ENCODE results near the gene PRKN.

Gene PRKN

DNA sequence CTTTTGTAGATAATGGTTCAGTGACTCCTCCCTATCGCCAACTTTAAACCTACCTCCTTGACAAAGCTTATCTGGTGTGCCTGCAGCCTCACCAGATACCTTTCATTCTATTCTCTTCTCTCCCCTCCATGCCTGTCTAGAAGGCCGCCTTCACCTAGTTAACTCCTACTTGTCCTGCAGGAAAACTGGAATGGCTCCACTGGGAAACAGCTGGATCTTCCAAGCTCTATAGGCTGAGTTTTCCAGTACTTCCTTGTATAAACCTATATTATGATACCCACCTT is 6.2 kb downstream of the PRKN start:
- no peak for DNase-seq (ENCODE audit: low read depth)
- TF ChIP-seq, protein P1, sequence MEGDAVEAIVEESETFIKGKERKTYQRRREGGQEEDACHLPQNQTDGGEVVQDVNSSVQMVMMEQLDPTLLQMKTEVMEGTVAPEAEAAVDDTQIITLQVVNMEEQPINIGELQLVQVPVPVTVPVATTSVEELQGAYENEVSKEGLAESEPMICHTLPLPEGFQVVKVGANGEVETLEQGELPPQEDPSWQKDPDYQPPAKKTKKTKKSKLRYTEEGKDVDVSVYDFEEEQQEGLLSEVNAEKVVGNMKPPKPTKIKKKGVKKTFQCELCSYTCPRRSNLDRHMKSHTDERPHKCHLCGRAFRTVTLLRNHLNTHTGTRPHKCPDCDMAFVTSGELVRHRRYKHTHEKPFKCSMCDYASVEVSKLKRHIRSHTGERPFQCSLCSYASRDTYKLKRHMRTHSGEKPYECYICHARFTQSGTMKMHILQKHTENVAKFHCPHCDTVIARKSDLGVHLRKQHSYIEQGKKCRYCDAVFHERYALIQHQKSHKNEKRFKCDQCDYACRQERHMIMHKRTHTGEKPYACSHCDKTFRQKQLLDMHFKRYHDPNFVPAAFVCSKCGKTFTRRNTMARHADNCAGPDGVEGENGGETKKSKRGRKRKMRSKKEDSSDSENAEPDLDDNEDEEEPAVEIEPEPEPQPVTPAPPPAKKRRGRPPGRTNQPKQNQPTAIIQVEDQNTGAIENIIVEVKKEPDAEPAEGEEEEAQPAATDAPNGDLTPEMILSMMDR (IDR thresholded peaks at IDR 0.05; ENCODE audit: low read depth, low read length) = no peak
- TF ChIP-seq POLR2A (IDR thresholded peaks at IDR 0.05; ENCODE audit: extremely low read depth, insufficient read length) (no peak), MYC (IDR thresholded peaks at IDR 0.05; ENCODE audit: low read depth, low read length) (no peak)
- TF ChIP-seq, protein P2, sequence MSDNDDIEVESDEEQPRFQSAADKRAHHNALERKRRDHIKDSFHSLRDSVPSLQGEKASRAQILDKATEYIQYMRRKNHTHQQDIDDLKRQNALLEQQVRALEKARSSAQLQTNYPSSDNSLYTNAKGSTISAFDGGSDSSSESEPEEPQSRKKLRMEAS (IDR thresholded peaks at IDR 0.05; ENCODE audit: low read depth, low read length) = no peak
- no peak overlapping the region for H3K4me3 ChIP-seq (ENCODE audit: low read depth, low read length)

- TF ChIP-seq, protein P2 (IDR thresholded peaks at IDR 0.05; ENCODE audit: low read depth, low read length) = no peak
- TF ChIP-seq, protein P1 (IDR thresholded peaks at IDR 0.05; ENCODE audit: low read depth, low read length) = no peak
- TF ChIP-seq POLR2A (IDR thresholded peaks at IDR 0.05; ENCODE audit: extremely low read depth, insufficient read length) (no peak), MYC (IDR thresholded peaks at IDR 0.05; ENCODE audit: low read depth, low read length) (no peak)
- DNase-seq (ENCODE audit: low read depth) = no peak
- no peak overlapping the region for H3K4me3 ChIP-seq (ENCODE audit: low read depth, low read length)
Measured at GRCh38 chr6:162719528-162719927, 8.0 kb downstream of the PRKN start.

GRCh38 chr6:162715601-162716000 is 12.0 kb downstream of the PRKN start:
- TF ChIP-seq, protein P2 (IDR thresholded peaks at IDR 0.05; ENCODE audit: low read depth, low read length) = no peak
- TF ChIP-seq POLR2A (IDR thresholded peaks at IDR 0.05; ENCODE audit: extremely low read depth, insufficient read length) = no peak
- TF ChIP-seq, protein P1 (IDR thresholded peaks at IDR 0.05; ENCODE audit: low read depth, low read length) = no peak
- TF ChIP-seq MYC (IDR thresholded peaks at IDR 0.05; ENCODE audit: low read depth, low read length) = no peak
- no peak overlapping the region for H3K4me3 ChIP-seq (ENCODE audit: low read depth, low read length)
- DNase-seq (ENCODE audit: low read depth) = no peak

- no peak for DNase-seq (ENCODE audit: low read depth)
- TF ChIP-seq, protein P2 (IDR thresholded peaks at IDR 0.05; ENCODE audit: low read depth, low read length) = no peak
- TF ChIP-seq, protein P1 (IDR thresholded peaks at IDR 0.05; ENCODE audit: low read depth, low read length) = no peak
- no peak for TF ChIP-seq POLR2A (IDR thresholded peaks at IDR 0.05; ENCODE audit: extremely low read depth, insufficient read length)
- no peak for TF ChIP-seq MYC (IDR thresholded peaks at IDR 0.05; ENCODE audit: low read depth, low read length)
- no peak overlapping the region for H3K4me3 ChIP-seq (ENCODE audit: low read depth, low read length)
Measured at GRCh38 chr6:162713974-162714780, 13.4 kb downstream of the PRKN start.

GRCh38 chr6:162712694-162713093 is 14.9 kb downstream of the PRKN start:
- H3K4me3 ChIP-seq (ENCODE audit: low read depth, low read length) = no peak overlapping the region
- TF ChIP-seq, protein P2 (IDR thresholded peaks at IDR 0.05; ENCODE audit: low read depth, low read length) = no peak
- TF ChIP-seq POLR2A (IDR thresholded peaks at IDR 0.05; ENCODE audit: extremely low read depth, insufficient read length) = no peak
- peak; percentile 74 for DNase-seq (ENCODE audit: low read depth)

DNA sequence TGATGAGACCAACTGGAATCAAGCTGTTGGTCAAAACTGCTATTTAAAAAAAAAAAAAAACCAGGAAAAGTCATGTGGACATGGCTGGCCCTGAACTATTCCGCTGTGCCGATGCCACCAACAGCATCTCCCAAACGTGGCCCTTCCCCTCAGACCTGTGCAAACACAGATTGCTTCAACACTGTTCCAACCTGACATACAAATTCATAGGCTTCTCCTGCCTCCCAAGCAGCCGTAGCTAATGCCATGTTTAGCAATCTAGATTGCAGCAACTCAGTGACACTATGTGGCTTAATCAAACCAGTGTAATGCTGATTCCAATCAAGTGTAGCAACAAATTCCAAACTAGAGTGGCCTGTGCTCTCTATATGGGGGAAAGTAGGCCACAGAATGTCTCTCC is 16.2 kb downstream of the PRKN start:
- TF ChIP-seq MYC (IDR thresholded peaks at IDR 0.05; ENCODE audit: low read depth, low read length) (no peak), POLR2A (IDR thresholded peaks at IDR 0.05; ENCODE audit: extremely low read depth, insufficient read length) (no peak)
- TF ChIP-seq, protein P2 (IDR thresholded peaks at IDR 0.05; ENCODE audit: low read depth, low read length) = no peak
- TF ChIP-seq, protein P1 (IDR thresholded peaks at IDR 0.05; ENCODE audit: low read depth, low read length) = no peak

More for the DNA sequence above, 16.2 kb downstream of the PRKN start:
- DNase-seq (ENCODE audit: low read depth) = no peak
- no peak overlapping the region for H3K4me3 ChIP-seq (ENCODE audit: low read depth, low read length)
